ENCODE results near the gene RAB28.
"Not testable (repeated sequence)": the region's sequence is repeated elsewhere in the genome, so short reads cannot be mapped to it uniquely, and the experiment has no call there.

RAB28 gene

GRCh38 chr4:13445841-13446790 lies 38.0 kb downstream of the RAB28 start:
- peak; percentile 44 for DNase-seq

GRCh38 chr4:13441506-13441905 lies 42.6 kb downstream of the RAB28 start:
- DNase-seq = no peak

GRCh38 chr4:13436962-13437361 lies 47.2 kb downstream of the RAB28 start:
- DNase-seq = no peak

GRCh38 chr4:13432453-13432852 lies 51.7 kb downstream of the RAB28 start:
- no peak for DNase-seq

GRCh38 chr4:13430834-13431568 lies 53.1 kb downstream of the RAB28 start:
- peak; percentile 14 for DNase-seq

- DNase-seq = no peak
These were observed 56.4 kb downstream of the RAB28 start for GRCh38 chr4:13427599-13428325.

- no peak for DNase-seq
These were observed 68.9 kb downstream of the RAB28 start for GRCh38 chr4:13415068-13415785.

GRCh38 chr4:13413729-13414437 lies 70.3 kb downstream of the RAB28 start:
- peak; percentile 31 for DNase-seq

GRCh38 chr4:13411942-13412341 lies 72.2 kb downstream of the RAB28 start:
- no peak for DNase-seq

- no peak for DNase-seq
These were observed 74.8 kb downstream of the RAB28 start for GRCh38 chr4:13409324-13409723.

GRCh38 chr4:13406156-13406555 lies 78.0 kb downstream of the RAB28 start:
- not testable (repeated sequence) for DNase-seq

- DNase-seq = no peak
These were observed 80.3 kb downstream of the RAB28 start for GRCh38 chr4:13403833-13404232.

- no peak for DNase-seq
These were observed 80.8 kb downstream of the RAB28 start for GRCh38 chr4:13403326-13403725.

- DNase-seq = no peak
These were observed 84.9 kb downstream of the RAB28 start for GRCh38 chr4:13399257-13399656.

GRCh38 chr4:13396161-13396560 lies 88.0 kb downstream of the RAB28 start:
- DNase-seq = no peak

- DNase-seq = not testable (repeated sequence)
These were observed 94.2 kb downstream of the RAB28 start for GRCh38 chr4:13389901-13390300.

GRCh38 chr4:13386405-13387107 lies 97.6 kb downstream of the RAB28 start:
- no peak for DNase-seq

- no peak for DNase-seq
These were observed 100.1 kb downstream of the RAB28 start for GRCh38 chr4:13384055-13384454.

- no peak for DNase-seq
These were observed 105.0 kb downstream of the RAB28 start for GRCh38 chr4:13378973-13379759.

- no peak for DNase-seq
These were observed 113.1 kb downstream of the RAB28 start for GRCh38 chr4:13371048-13371447.

Data from left hindlimb (tissue), 1 donor.